HFF-Myc (cell line): ENCODE results near the gene RPL27A.

ENCODE experiments used
- DNase-seq: peaks from one replicate; pipeline ENCODE4 v3.0.0-alpha.2; 2011; ENCODE audit warnings: low read depth; ENCODE audit errors: extremely low read depth
- H3K4me3 ChIP-seq: replicated peaks from 2 replicates; pipeline ENCODE4 v1.5.1; 2011; ENCODE audit warnings: low read depth, mild to moderate bottlenecking, control low read depth, low read length
- CTCF ChIP-seq: IDR thresholded peaks from 2 replicates; pipeline ENCODE4 v1.5.1; 2012; ENCODE audit warnings: mild to moderate bottlenecking, low read depth, low read length, control low read depth; ENCODE audit errors: missing control alignments

The RPL27A gene

GRCh38 chr11:8641332-8641731 lies 41.3 kb upstream of the RPL27A start:
- DNase-seq, result no peak
- H3K4me3 ChIP-seq, result no peak overlapping the region
- TF ChIP-seq CTCF, result no peak

DNA sequence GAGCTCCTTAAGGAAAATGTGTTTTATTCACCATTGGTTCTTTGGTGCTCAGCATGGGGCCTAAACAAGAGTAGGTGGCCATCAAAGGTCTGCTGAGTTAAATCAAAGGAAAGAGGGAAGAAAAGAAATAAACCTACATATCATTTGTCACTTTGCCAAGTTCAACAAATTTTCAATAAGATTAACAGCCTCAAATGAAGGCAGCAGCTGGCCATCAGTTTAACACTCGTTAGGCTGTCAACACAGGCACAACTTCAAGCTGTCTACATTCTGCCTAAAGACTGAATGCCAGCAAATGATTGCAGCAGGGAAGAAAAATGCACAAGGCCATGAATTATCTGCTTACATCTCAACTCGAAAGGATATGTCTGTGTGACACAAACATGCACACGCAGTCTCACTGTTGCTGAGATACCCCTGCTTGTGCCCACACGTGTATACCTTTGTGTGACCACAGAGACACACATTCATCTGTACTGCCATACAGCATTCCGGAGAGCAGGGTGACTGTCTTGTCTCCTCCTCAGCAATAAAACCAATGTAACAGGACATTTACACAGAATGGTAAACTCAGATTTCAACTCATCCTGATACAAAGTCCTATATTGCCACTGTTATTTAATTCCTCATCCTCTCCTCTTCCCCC lies 40.3 kb upstream of the RPL27A start:
- no peak for TF ChIP-seq CTCF

GRCh38 chr11:8646873-8647272 lies 35.7 kb upstream of the RPL27A start:
- H3K4me3 ChIP-seq, result no peak overlapping the region
- TF ChIP-seq CTCF, result no peak
- DNase-seq, result no peak

More for the DNA sequence above, 40.3 kb upstream of the RPL27A start:
- no peak for DNase-seq
- no peak overlapping the region for H3K4me3 ChIP-seq

- H3K4me3 ChIP-seq, result no peak overlapping the region
- TF ChIP-seq CTCF, result no peak
- no peak for DNase-seq
Observed at GRCh38 chr11:8649361-8649760, 33.2 kb upstream of the RPL27A start.

- TF ChIP-seq CTCF, result no peak
- no peak overlapping the region for H3K4me3 ChIP-seq
- DNase-seq, result peak; percentile 57
Observed at GRCh38 chr11:8650401-8650990, 32.1 kb upstream of the RPL27A start.

DNA sequence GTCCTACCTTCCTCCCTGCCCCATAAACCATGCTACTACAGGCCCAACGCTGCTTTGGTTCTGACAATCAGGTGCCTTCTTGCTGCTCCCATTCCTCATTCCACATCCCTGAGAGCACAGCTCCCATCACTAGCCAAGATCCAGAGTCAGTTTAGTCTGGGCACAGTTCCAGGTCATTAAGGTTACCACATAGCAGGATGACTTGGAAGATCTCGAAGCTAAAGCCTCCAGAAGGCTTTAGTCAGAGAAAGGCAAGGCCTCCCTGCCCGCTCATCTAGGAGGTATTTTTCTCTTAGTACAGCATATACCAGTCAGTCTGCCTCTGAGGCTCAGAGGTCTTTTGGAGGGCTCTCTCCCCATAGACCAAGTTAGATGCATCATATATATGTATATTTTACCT lies 30.5 kb upstream of the RPL27A start:
- TF ChIP-seq CTCF, result no peak
- DNase-seq, result peak; percentile 60
- H3K4me3 ChIP-seq, result no peak overlapping the region
